GM18502 (cell line): ENCODE data around the gene MLF2.
A peak's percentile ranks its signal among the peaks of the same experiment; 100 is the strongest.

Source experiments
- ATAC-seq: cut with Tn5 transposase; IDR thresholded peaks from one replicate; pipeline ENCODE4 v1.9.1; 2021; ENCODE audit warnings: mild to moderate bottlenecking; ENCODE audit not compliant: unreplicated experiment, poor library complexity

The MLF2 gene

GRCh38 chr12:6778574-6779550 is 25.9 kb upstream of the MLF2 start:
- peak; percentile 90 for ATAC-seq

- no peak for ATAC-seq
Observed at GRCh38 chr12:6778217-6778573, 25.3 kb upstream of the MLF2 start.

GRCh38 chr12:6777386-6777785 is 24.4 kb upstream of the MLF2 start:
- ATAC-seq, result no peak

GRCh38 chr12:6775185-6776174 is 22.5 kb upstream of the MLF2 start:
- no peak for ATAC-seq

GRCh38 chr12:6774499-6775062 is 21.6 kb upstream of the MLF2 start:
- no peak for ATAC-seq

GRCh38 chr12:6773590-6774351 is 20.8 kb upstream of the MLF2 start:
- ATAC-seq, result no peak

GRCh38 chr12:6772726-6773589 is 20.0 kb upstream of the MLF2 start:
- no peak for ATAC-seq

- ATAC-seq, result no peak
Observed at GRCh38 chr12:6772331-6772695, 19.4 kb upstream of the MLF2 start, which contains the start of gene LAG3. Gene LAG3, plus strand, starts transcription at chr12:6772520. Its CDS starts 333 bp downstream, at chr12:6772853.

- no peak for ATAC-seq
Observed at GRCh38 chr12:6771509-6772330, 18.8 kb upstream of the MLF2 start.

- no peak for ATAC-seq
Observed at GRCh38 chr12:6771091-6771495, 18.2 kb upstream of the MLF2 start.

GRCh38 chr12:6770600-6770999 is 17.7 kb upstream of the MLF2 start:
- no peak for ATAC-seq

- no peak for ATAC-seq
Observed at GRCh38 chr12:6770094-6770493, 17.2 kb upstream of the MLF2 start.

- ATAC-seq, result no peak
Observed at GRCh38 chr12:6769666-6770065, 16.7 kb upstream of the MLF2 start.

- no peak for ATAC-seq
Observed at GRCh38 chr12:6768990-6769389, 16.0 kb upstream of the MLF2 start.

GRCh38 chr12:6768437-6768914 is 15.5 kb upstream of the MLF2 start:
- ATAC-seq, result no peak

- ATAC-seq, result no peak
Observed at GRCh38 chr12:6767353-6768319, 14.7 kb upstream of the MLF2 start.
